ENCODE data around the gene DMTF1.
"Not testable (repeated sequence)": the region's sequence is repeated elsewhere in the genome, so short reads cannot be mapped to it uniquely, and the experiment has no call there.

DMTF1 gene, protein sequence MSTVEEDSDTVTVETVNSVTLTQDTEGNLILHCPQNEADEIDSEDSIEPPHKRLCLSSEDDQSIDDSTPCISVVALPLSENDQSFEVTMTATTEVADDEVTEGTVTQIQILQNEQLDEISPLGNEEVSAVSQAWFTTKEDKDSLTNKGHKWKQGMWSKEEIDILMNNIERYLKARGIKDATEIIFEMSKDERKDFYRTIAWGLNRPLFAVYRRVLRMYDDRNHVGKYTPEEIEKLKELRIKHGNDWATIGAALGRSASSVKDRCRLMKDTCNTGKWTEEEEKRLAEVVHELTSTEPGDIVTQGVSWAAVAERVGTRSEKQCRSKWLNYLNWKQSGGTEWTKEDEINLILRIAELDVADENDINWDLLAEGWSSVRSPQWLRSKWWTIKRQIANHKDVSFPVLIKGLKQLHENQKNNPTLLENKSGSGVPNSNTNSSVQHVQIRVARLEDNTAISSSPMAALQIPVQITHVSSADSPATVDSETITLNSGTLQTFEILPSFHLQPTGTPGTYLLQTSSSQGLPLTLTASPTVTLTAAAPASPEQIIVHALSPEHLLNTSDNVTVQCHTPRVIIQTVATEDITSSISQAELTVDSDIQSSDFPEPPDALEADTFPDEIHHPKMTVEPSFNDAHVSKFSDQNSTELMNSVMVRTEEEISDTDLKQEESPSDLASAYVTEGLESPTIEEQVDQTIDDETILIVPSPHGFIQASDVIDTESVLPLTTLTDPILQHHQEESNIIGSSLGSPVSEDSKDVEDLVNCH

DNA sequence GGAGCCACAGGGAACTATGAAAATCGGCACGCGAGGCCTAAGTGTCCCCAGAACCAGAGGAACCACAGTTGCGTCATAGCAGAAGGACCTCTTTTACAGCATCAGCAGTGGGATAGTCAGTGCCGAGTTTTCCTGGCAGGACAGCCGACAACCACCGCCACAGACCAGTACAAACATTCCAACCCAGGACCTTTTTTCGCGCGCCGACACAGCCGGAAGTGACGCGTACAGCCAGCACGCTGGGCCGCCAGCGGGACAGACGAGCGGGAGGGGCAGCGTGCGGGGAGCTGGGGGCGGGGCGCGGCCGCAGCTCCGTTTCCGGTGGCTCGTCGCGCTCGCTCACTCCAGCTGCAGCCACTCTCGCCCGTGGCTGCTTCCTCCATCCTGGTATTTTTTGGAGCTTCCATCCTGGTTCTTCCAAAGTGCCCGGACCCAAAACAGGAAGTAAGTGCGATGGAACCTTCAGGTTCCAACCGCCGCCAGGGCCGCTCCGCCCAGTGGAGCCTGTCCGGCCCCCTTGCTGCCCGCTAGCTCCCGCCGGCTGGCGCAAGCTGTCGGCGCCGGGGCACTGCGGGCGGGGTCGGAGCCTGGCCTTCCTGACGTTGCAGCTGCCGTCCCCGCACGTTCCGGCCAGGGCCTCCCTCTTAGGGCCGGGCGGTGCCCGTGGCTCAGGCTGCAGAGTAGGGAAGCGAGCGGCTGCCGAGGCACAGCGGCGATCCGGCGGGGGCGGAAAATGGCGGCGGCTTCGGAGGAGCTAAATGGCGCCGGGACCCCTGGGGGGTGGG lies at the start of gene DMTF1:
TSS of gene DMTF1 (plus strand) at position 342 of the 785 bp plus-strand sequence. CDS start 12,489 bp downstream, outside the sequence.
- DNase-seq (ENCODE audit: low read depth in 1 of 2, low spot score in 1 of 2), result peak; percentile 76 to 80

DNA sequence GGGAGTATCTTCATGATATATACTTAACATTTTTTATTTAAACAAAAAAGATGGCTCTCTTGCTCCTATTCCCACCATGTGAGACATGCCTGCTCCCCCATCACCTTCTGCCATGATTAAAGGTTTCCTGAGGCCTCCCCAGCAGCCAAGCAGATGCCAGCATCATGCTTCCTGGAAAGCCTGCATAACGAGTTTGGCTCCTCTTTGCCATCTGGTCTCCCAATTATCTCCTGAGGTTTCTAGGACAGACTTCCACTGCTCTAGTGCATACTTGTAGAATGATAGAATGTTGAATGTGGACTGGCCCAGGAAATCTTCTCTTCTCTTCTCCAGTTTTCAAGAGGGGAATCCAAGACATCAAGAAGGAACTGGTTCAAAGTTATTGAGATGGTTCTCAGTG lies 46.9 kb upstream of the DMTF1 start:
- DNase-seq (ENCODE audit: low read depth in 1 of 2, low spot score in 1 of 2), result no peak

DNA sequence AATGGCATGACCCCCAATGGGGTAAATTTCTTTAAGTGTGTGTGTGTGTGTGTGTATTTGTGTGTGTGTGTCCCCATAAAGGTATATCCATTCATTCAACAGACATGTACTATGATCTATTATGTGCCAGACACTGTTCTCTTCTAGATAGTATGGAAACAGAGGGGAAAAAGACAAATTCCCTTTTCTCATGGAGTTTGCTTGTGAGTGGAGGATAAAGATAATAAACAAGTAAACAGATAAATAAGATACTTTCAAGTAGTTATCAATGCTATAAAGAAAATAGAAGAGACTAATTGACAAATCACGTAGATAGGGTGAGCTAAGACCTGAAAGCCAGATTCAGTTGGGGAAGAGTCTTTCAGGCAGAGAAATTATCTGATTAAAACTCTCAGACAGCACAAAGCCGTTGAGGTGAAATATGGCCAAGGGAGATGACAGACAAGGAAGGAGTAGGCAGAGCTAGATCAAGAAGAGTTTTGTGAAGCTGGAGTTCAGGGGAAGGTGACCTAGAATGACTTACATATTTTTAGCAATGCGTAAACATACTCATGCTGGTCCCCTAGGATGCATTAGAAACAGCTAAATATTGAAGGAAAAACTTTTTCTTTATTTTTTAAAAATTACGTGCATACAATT lies 45.2 kb upstream of the DMTF1 start:
- DNase-seq (ENCODE audit: low read depth in 1 of 2, low spot score in 1 of 2), result no peak

DNA sequence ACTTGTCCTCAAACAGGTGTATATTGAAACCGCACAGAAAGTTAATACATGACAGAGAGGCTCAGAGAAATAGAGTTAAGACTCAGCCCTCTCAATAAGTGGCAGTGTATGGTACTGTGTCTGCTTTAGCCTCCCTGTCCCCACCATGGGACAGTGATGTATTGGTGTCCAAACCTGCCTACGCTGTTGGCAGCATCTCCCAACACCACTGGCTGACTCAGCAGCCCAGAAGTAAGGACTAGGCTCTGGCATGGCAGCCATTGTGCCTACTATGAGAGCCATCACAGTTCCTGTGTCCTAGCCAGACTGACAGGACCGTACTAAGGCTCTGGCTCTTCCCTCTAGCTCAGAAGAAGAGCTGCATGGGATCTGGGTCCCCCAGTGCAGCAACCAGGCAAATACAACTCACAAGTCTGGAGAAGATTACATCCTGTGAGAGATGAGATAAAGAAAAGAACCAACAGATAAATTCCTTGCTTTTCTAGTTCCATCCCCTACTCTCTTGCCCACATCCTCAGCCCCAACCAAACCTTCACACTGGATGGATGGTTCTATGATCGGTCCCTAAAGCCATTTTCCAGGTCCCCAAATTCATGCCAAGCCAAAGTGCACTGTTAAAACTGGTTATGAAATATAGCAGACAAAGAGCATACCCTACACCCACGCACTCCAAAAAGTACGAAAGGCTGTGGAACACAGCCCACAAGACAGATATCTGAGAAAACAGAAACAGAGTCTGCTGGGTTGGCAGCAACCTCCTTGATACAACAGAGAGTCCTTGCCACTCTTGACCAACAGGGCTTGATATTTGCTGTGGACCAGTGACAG lies 44.1 kb upstream of the DMTF1 start:
- DNase-seq (ENCODE audit: low read depth in 1 of 2, low spot score in 1 of 2), result no peak

DNA sequence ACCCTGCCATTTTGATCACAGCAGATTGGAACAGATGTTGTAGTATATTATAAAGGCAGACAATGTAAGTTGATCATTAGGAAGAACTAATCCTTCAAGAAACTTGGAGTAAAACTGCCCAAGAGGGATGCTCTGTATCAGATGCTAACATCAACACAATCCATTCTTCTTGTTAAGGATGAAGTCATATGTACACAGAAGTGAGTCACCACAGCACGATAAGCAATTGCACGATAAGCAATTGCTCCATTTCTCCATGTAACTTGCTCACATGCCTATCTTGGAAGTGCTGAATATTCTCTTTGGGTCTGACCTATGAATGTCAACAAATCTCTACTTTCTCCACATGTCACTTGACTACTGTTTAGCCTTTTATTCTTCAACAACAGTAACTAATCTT lies 41.5 kb upstream of the DMTF1 start:
- no peak for DNase-seq (ENCODE audit: low read depth in 1 of 2, low spot score in 1 of 2)

DNA sequence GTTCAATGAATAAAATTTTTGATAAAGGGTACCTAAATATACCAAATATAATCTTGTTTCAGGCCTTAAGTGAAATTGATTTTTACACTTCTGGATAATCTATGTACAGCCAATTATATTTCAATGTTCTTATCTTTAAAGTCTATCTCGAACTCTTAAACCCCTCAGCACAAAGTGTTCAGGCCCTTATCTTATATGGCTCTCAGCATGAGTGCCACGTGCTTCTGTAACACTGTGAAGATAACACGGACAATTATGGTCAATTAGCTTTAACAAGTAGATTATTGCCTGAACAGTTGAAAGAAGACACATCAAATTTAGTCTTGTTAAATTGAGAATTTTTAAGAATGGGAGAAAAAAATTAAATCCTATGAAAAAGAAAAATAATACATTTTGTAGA lies 40.4 kb upstream of the DMTF1 start:
- no peak for DNase-seq (ENCODE audit: low read depth in 1 of 2, low spot score in 1 of 2)

DNA sequence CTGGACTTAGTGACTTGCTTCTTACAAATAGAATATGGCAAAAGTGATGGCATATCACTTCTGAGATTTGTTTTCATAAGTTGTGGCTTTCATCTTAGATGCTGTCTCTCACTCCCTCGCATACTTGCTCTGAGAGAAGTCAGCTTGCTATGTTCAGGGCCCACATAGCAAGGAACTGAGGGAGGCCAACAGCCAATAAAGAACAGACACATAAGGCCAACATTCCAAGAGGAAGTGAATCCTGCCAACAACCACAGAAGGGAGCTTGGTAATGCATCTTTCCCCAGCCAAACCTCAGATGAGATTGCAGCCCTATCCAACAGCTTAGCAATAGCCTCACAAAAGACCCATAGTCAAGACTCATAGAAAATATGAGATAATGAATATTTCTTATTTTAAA lies 39.2 kb upstream of the DMTF1 start:
- no peak for DNase-seq (ENCODE audit: low read depth in 1 of 2, low spot score in 1 of 2)

DNA sequence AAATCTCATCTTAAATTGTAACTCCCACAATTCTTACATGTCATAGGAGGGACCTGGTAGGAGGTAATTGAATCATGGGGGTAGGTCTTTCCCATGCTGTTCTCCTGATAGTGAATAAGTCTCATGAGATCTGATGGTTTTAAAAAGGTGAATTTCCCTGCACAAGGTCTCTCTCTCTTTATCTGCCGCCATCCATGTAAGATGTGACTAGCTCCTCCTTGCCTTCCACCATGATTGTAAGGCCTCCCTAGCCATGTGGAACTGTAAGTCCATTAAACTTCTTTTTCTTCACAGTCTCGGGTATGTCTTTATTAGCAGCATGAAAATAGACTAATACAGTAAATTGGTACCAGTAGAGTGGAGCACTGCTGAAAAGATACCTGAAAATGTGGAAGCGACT lies 38.3 kb upstream of the DMTF1 start:
- not testable (repeated sequence) for DNase-seq (ENCODE audit: low read depth in 1 of 2, low spot score in 1 of 2)

DNA sequence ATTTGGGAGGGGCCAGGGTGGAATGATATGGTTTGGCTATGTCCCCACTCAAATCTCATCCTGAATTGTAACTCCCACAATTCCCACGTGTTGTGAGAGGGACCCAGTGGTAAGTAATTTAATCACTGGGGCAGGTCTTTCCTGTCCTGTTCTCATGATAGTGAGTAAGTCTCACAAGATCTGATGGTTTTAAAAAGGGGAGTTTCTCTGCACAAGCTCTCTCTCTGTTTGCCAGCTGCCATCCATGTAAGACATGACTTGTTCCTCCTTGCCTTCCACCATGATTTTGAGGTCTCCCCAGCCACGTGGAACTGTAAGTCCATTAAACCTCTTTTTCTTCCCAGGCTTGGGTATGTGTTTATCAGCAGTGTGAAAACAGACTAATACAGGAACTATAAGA lies 36.5 kb upstream of the DMTF1 start:
- not testable (repeated sequence) for DNase-seq (ENCODE audit: low read depth in 1 of 2, low spot score in 1 of 2)

DNA sequence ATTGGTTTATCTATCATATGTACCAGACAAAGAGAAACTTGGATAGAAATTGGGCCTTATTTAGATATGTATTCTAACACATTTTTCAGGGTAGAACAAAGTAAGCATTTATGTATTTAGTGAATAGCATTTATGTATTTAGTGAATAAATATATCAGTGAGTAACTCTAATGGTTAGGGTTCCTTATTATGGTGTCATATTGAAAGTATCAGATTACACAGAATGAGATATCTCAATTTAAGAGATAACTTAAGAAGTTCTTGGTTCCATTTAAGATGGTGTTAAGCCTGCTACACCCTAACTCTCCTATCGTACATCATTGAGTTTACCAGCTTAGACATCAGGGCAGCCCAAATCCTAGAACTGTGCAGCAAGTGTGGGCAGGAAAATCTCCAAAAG lies 35.9 kb upstream of the DMTF1 start:
- no peak for DNase-seq (ENCODE audit: low read depth in 1 of 2, low spot score in 1 of 2)

DNA sequence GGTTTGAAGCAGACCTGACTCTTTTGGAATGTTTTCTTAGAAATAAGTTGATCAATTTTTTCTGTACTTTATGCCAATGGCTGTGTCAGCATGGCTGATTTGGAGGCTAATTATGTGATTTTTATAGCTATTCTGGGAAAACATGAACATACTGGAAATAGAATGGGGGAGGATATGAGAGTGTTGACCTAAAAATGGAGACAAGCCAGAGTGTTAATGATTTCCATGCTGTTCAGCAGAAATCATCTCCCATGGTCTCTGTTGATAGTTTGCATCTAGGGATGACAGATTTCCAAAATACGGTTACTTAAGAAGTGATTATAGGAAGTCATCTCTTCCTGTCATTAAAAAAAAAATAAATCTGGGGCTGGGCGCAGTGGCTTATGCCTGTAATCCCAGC lies 32.7 kb upstream of the DMTF1 start:
- DNase-seq (ENCODE audit: low read depth in 1 of 2, low spot score in 1 of 2), result no peak

DNA sequence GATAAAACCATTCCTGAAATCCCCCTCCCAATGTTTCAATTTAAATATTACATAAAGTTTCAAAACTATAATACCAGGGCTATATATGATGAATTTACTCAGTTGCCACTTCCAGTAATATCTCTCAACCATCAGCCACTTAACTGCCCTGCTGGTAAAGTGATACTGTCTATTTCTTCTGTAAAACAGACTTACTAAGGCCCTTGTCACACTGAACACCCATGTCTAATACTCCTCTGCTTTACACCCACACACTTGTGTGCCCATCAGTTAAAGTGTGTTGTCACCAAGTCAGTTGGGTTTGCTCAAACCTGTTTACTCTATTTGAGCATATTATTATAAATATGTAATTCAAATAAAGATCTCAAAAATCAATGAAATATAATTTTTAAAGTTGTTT lies 29.1 kb upstream of the DMTF1 start:
- DNase-seq (ENCODE audit: low read depth in 1 of 2, low spot score in 1 of 2), result no peak

DNA sequence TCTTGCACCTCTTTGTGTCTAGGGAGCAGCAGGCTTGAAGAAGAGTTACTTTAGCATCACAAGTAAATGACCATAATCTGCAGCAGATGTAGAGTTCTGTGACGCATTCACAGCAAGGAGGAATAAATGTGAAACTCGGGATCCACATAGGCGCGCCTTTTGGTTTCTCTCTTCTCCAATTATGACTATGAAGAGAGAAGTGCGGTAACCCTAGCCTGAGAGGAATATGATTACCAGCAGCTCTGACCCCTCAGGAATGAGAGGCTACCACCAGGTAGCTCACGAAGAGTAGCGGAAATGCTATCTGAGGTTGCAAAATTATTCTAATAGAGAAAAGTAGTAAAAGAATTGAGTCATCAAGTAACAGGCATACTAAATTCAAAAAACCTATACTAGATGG lies 25.2 kb upstream of the DMTF1 start:
- DNase-seq (ENCODE audit: low read depth in 1 of 2, low spot score in 1 of 2), result no peak

DNA sequence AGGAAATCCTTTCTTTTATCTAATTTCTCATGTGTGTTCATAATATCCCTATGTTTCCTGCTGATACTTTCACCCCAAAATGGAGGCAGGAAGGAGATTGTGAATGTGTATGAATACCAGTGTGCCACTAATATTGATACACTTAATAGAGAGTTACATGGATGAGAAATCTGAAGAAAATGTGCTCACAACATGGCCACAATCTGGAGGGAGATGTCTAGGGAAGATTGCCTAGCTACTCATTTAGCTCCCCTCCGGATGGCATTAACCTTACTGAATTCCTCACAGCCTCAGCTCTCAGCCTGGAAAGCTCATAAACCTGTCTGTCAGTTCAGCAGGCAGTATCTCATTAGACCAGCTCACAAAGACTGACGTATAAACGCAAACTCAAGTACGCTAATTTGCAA lies 23.4 kb upstream of the DMTF1 start:
- no peak for DNase-seq (ENCODE audit: low read depth in 1 of 2, low spot score in 1 of 2)

DNA sequence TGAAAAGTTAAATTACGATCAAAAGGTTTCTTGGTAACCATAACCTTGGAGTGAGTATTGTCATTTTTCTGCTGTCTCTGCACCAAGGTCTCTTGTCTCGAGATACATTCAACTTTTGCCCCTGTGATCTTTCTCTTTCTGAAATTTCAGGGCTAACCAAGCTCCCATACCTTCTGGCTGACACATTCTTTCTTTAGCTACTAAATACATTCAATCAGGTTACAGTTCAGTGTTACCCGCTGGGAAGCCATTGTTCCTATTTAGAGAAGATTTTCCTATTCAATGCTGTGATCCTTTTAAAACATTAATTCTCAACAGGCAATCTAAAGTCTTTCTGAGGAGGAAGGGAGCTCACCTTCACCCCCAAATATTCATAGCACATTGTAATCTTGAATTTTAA lies 22.9 kb upstream of the DMTF1 start:
- DNase-seq (ENCODE audit: low read depth in 1 of 2, low spot score in 1 of 2), result no peak

DNA sequence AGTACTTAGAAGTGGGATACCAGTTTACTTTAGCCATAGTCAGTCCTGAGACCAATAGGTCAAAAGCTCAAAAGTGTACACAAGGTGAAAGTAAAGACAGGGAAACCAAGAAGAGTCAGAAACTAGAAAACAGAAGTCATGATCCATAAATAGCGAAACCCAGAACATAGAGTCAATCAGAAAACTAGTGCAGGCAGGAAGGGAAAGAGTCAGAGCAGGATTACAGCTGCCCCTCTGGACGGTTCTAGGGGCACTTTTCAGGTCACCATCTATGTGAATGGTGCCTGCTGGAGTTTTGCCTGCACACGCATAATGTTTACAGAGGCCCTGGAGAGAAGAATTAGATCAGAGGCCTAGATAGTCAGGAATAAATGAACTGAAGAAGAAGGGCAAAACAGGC lies 22.4 kb upstream of the DMTF1 start:
- no peak for DNase-seq (ENCODE audit: low read depth in 1 of 2, low spot score in 1 of 2)

DNA sequence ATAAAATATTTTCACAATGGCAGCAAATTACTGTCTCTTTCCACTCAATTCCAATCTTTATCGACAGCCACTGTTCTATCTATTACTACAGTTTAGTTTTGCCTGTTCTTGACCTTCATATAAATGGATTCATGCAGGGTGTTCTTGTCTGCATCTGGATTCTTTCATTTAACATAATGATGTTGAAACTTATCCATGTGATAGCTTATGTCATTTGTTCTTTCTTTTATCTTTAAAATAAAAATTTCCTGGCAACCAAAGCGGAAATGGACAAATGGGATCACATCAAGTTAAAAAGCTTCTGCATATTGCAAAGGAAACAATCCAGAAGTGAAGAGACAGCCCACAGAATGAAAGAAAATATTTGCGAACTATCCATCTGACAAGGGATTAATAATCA lies 20.5 kb upstream of the DMTF1 start:
- DNase-seq (ENCODE audit: low read depth in 1 of 2, low spot score in 1 of 2), result no peak

DNA sequence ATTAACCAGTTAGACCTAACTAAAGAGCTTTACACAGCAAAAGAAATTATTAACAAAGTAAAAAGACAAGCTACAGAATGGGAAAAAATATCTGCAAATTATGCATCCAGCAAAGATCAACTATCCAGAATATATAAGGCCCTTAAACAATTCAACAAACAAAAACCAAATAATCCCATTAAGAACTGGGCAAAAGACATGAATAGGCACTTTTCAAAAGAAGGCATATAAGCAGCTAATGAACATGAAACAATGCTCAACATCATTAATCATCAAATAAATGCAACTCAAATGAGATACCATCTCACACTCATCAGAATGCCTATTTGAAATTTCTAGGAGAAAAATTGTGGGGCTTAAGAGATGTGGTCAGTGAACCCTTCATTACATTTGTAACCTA lies 15.0 kb upstream of the DMTF1 start:
- no peak for DNase-seq (ENCODE audit: low read depth in 1 of 2, low spot score in 1 of 2)

DNA sequence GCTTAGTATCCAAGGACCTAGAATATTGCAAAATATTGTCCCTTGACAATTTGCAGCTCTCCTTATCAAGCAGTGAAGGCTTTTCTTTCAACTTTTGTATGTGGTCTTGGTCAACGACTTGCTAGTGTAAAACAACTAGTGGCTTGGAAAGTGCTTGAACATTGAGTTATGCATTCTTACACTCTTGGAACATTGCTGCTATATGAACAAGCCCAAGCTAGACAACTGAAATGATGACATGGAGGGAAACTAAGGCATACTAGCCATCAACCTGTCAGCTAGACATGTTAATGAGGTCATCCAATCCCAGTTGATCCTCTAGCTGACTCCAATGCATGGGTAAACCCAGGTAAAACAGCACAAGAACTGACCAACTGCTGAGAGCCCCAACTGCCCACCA lies 12.7 kb upstream of the DMTF1 start:
- DNase-seq (ENCODE audit: low read depth in 1 of 2, low spot score in 1 of 2), result no peak

DNA sequence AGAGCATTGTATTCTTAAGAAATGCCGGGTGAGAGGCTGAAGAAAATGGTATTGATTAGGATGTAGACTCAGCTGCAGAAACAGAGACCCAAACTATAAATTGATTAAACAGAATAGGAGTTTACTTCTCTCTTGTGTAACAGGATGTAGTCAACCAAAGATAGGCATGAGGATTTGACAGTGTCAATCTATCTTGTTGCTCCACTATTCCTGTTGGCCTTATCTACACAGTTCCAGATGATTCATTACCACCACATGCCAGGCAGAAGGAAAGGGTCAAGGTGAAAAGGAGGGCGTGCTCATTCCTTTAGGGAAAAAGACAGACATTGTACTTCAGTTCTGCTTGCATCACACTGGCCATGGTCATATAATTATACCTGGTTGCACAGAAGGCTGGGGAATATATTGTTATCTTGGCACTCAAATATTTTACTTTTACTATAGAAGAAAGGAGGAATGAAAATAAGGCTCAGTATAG lies 11.9 kb upstream of the DMTF1 start:
- DNase-seq (ENCODE audit: low read depth in 1 of 2, low spot score in 1 of 2), result no peak
